ENCODE measurements around the gene MYO9B.

MYO9B gene

GRCh38 chr19:17052439-17052838 lies 23.1 kb upstream of the MYO9B start:
- H3K36me3 ChIP-seq (ENCODE audit: insufficient read depth, low read length) = peaks cover 95% of the 10 kb centered on the region

GRCh38 chr19:17054746-17055145 lies 20.8 kb upstream of the MYO9B start:
- H3K36me3 ChIP-seq (ENCODE audit: insufficient read depth, low read length) = peaks cover 95% of the 10 kb centered on the region

More at GRCh38 chr19:17052439-17052838, 23.1 kb upstream of the MYO9B start:
- Histone ChIP-seq H3K79me2 (ENCODE audit: insufficient read depth, low read length) (no peaks in the 10 kb centered on the region), H2AFZ (ENCODE audit: low read length) (no peak overlapping the region), H3K9ac (ENCODE audit: low read length) (no peak overlapping the region), H3K4me2 (ENCODE audit: low read length) (no peak overlapping the region), H3K27ac (ENCODE audit: low read depth, low read length, poor library complexity, severe bottlenecking) (no peak overlapping the region), H3K27me3 (ENCODE audit: insufficient read depth, low read length) (no peaks in the 10 kb centered on the region), H3K9me3 (ENCODE audit: low read length) (no peaks in the 10 kb centered on the region), H3F3A (ENCODE audit: insufficient read depth, low read length) (no peaks in the 10 kb centered on the region), H3K4me1 (ENCODE audit: insufficient read depth, low read length, severe bottlenecking) (no peaks in the 10 kb centered on the region), H3K4me3 (ENCODE audit: low read depth, low read length, poor library complexity, severe bottlenecking) (no peak overlapping the region), H4K20me1 (ENCODE audit: insufficient read depth, low read length) (no peaks in the 10 kb centered on the region), H3K9me2 (ENCODE audit: low read depth, low read length) (no peaks in the 10 kb centered on the region)
- TF ChIP-seq EZH2 (IDR thresholded peaks at IDR 0.05; ENCODE audit: borderline replicate concordance, low read length) (no peak), CTCF (IDR thresholded peaks at IDR 0.05; ENCODE audit: low read length) (peak; percentile 28; the same call in 1 of the 2 replicates)

GRCh38 chr19:17055636-17056035 lies 19.9 kb upstream of the MYO9B start:
- Histone ChIP-seq H3K79me2 (ENCODE audit: insufficient read depth, low read length) (no peaks in the 10 kb centered on the region), H3K9ac (ENCODE audit: low read length) (no peak overlapping the region), H3F3A (ENCODE audit: insufficient read depth, low read length) (no peaks in the 10 kb centered on the region), H3K27ac (ENCODE audit: low read depth, low read length, poor library complexity, severe bottlenecking) (no peak overlapping the region), H2AFZ (ENCODE audit: low read length) (no peak overlapping the region), H3K4me2 (ENCODE audit: low read length) (no peak overlapping the region), H3K36me3 (ENCODE audit: insufficient read depth, low read length) (peaks cover 95% of the 10 kb centered on the region), H3K4me3 (ENCODE audit: low read depth, low read length, poor library complexity, severe bottlenecking) (no peak overlapping the region), H3K9me3 (ENCODE audit: low read length) (no peaks in the 10 kb centered on the region), H3K4me1 (ENCODE audit: insufficient read depth, low read length, severe bottlenecking) (no peaks in the 10 kb centered on the region), H4K20me1 (ENCODE audit: insufficient read depth, low read length) (no peaks in the 10 kb centered on the region), H3K27me3 (ENCODE audit: insufficient read depth, low read length) (no peaks in the 10 kb centered on the region), H3K9me2 (ENCODE audit: low read depth, low read length) (no peaks in the 10 kb centered on the region)
- no peak for TF ChIP-seq CTCF (IDR thresholded peaks at IDR 0.05; ENCODE audit: low read length)
- TF ChIP-seq EZH2 (IDR thresholded peaks at IDR 0.05; ENCODE audit: borderline replicate concordance, low read length) = no peak

More at GRCh38 chr19:17054746-17055145, 20.8 kb upstream of the MYO9B start:
- Histone ChIP-seq H3K4me1 (ENCODE audit: insufficient read depth, low read length, severe bottlenecking) (no peaks in the 10 kb centered on the region), H3K27ac (ENCODE audit: low read depth, low read length, poor library complexity, severe bottlenecking) (no peak overlapping the region), H3K9ac (ENCODE audit: low read length) (no peak overlapping the region), H4K20me1 (ENCODE audit: insufficient read depth, low read length) (no peaks in the 10 kb centered on the region), H2AFZ (ENCODE audit: low read length) (no peak overlapping the region), H3K27me3 (ENCODE audit: insufficient read depth, low read length) (no peaks in the 10 kb centered on the region), H3K9me2 (ENCODE audit: low read depth, low read length) (no peaks in the 10 kb centered on the region), H3K4me3 (ENCODE audit: low read depth, low read length, poor library complexity, severe bottlenecking) (no peak overlapping the region), H3K79me2 (ENCODE audit: insufficient read depth, low read length) (no peaks in the 10 kb centered on the region), H3F3A (ENCODE audit: insufficient read depth, low read length) (no peaks in the 10 kb centered on the region), H3K4me2 (ENCODE audit: low read length) (no peak overlapping the region), H3K9me3 (ENCODE audit: low read length) (no peaks in the 10 kb centered on the region)
- TF ChIP-seq CTCF (IDR thresholded peaks at IDR 0.05; ENCODE audit: low read length) (no peak), EZH2 (IDR thresholded peaks at IDR 0.05; ENCODE audit: borderline replicate concordance, low read length) (no peak)
